ENCODE measurements around the gene SNX13. TPM values are rescaled to one million over a fixed set of nuclear protein-coding genes. Genes with fewer than 3 reads are reported as not detected.
"Not testable (repeated sequence)": the region's sequence is repeated elsewhere in the genome, so short reads cannot be mapped to it uniquely, and the experiment has no call there.

SNX13 gene
- total RNA-seq, 1 experiment from 2014 or later: 77.7 TPM

- DNase-seq (ENCODE audit: low spot score): no peak
These were observed 27.6 kb downstream of the SNX13 start for GRCh38 chr7:17912536-17913235.

- no peak for DNase-seq (ENCODE audit: low spot score)
These were observed 28.2 kb downstream of the SNX13 start for GRCh38 chr7:17912050-17912449.

- no peak for DNase-seq (ENCODE audit: low spot score)
These were observed 29.9 kb downstream of the SNX13 start for GRCh38 chr7:17910377-17910776.

GRCh38 chr7:17909310-17909709 is 31.0 kb downstream of the SNX13 start:
- not testable (repeated sequence) for DNase-seq (ENCODE audit: low spot score)

- DNase-seq (ENCODE audit: low spot score): no peak
These were observed 33.3 kb downstream of the SNX13 start for GRCh38 chr7:17907014-17907413.

GRCh38 chr7:17903337-17903736 is 37.0 kb downstream of the SNX13 start:
- no peak for DNase-seq (ENCODE audit: low spot score)

GRCh38 chr7:17902599-17902998 is 37.7 kb downstream of the SNX13 start:
- DNase-seq (ENCODE audit: low spot score): no peak

- DNase-seq (ENCODE audit: low spot score): no peak
These were observed 39.8 kb downstream of the SNX13 start for GRCh38 chr7:17900464-17900863.

GRCh38 chr7:17898111-17898510 is 42.2 kb downstream of the SNX13 start:
- DNase-seq (ENCODE audit: low spot score): no peak

GRCh38 chr7:17887286-17887685 is 53.0 kb downstream of the SNX13 start:
- DNase-seq (ENCODE audit: low spot score): no peak

GRCh38 chr7:17882685-17883084 is 57.6 kb downstream of the SNX13 start:
- no peak for DNase-seq (ENCODE audit: low spot score)

GRCh38 chr7:17879075-17879661 is 61.1 kb downstream of the SNX13 start:
- DNase-seq (ENCODE audit: low spot score): no peak

- DNase-seq (ENCODE audit: low spot score): no peak
These were observed 61.7 kb downstream of the SNX13 start for GRCh38 chr7:17878627-17879026.

GRCh38 chr7:17871815-17872533 is 68.3 kb downstream of the SNX13 start:
- DNase-seq (ENCODE audit: low spot score): no peak

- DNase-seq (ENCODE audit: low spot score): no peak
These were observed 69.9 kb downstream of the SNX13 start for GRCh38 chr7:17870406-17870805.

GRCh38 chr7:17863809-17864143 is 76.5 kb downstream of the SNX13 start:
- no peak for DNase-seq (ENCODE audit: low spot score)

GRCh38 chr7:17863095-17863808 is 77.0 kb downstream of the SNX13 start:
- DNase-seq (ENCODE audit: low spot score): no peak

- no peak for DNase-seq (ENCODE audit: low spot score)
These were observed 84.0 kb downstream of the SNX13 start for GRCh38 chr7:17856251-17856650.

- DNase-seq (ENCODE audit: low spot score): no peak
These were observed 85.1 kb downstream of the SNX13 start for GRCh38 chr7:17855202-17855601.

GRCh38 chr7:17854261-17855047 is 85.8 kb downstream of the SNX13 start:
- no peak for DNase-seq (ENCODE audit: low spot score)

GRCh38 chr7:17852361-17852760 is 87.9 kb downstream of the SNX13 start:
- no peak for DNase-seq (ENCODE audit: low spot score)

GRCh38 chr7:17849504-17849903 is 90.8 kb downstream of the SNX13 start:
- peak; percentile 52 for DNase-seq (ENCODE audit: low spot score)

Data from H4 (cell line).